GM12865 (cell line): ENCODE data around the gene PHKA2.

Experiments
- DNase-seq: peaks from one replicate; pipeline ENCODE4 v3.0.0; 2010; ENCODE audit warnings: low read depth
- H3K4me3 ChIP-seq: 2 replicates; pipeline ENCODE4 v1.5.1; 2011; ENCODE audit warnings: mild to moderate bottlenecking, low read depth, low read length, control low read depth
- CTCF ChIP-seq: IDR thresholded peaks from 2 replicates; pipeline ENCODE4 v1.5.1; 2011; ENCODE audit warnings: low read length, control low read depth, low read depth, inconsistent platforms; ENCODE audit not compliant: insufficient read depth; ENCODE audit errors: missing control alignments

The PHKA2 gene

DNA sequence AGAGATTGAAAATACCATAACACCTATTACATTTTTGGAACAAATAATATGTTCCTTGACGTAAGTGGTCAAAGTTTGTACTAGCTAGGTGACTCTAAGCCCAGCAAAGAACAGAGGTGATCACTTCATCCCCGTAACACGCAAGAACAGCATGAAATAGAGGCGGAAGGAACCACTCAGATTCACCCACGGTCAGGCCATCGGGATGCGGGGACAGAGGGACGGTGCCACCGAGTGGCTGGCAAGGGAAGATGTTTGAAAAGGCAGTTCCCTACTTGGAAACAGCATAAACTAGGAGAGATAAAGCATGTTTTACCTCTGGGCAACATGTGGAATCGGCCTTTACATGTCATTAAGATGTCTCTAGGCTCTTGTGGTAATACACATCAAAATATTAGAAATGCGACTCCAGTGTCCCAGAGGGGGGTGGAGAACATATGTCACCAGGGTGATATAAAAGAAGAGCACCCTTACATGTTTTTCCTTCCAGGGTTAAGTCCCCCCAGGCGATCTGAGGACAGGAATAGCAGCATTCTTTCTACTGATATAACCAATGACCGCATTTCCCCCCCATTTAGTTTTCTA lies 84.0 kb downstream of the PHKA2 start:
- TF ChIP-seq CTCF: peak; percentile 31
- no peak overlapping the region for H3K4me3 ChIP-seq
- DNase-seq: peak; percentile 21

DNA sequence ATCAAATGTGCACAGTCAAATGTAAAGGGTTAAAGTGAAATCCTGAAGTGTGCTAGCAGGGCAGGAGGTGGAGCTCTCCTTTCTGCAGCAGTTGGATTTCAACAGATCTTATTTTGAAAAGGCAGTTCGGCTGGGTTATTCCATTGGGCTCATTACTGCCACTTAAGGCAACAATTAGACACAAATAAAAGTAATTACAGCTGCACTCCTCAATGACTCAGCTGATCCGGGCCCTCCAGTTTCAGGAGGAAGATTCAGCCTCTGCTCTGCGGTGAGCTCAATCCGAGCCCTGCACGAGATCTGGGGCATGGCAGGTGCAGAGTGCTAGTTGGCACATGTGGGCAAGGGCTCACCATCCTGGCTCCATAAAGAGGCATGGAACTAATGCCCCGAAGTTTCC lies 85.4 kb downstream of the PHKA2 start:
- no peak overlapping the region for H3K4me3 ChIP-seq
- TF ChIP-seq CTCF: no peak
- DNase-seq: no peak

DNA sequence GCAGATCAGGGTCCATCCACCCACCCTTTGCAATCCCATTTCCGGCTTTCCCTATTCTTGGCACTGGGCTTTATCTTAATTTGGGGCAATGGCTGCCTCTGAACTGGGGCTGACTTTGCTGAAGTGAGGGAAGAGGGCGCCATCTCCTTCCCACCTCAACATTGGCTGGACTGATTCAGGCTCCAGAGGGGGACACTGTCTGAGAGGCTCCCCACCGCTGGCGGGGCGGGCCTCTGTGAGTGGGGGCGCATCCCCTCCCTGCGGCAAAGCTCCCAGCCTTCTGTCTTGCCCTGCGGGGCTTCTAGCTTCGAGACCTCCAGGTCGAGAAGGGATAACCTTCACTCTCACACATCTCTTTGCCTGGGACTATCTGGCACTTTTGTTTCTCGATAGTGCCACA lies 85.8 kb downstream of the PHKA2 start:
- no peak for DNase-seq
- H3K4me3 ChIP-seq: no peak overlapping the region
- TF ChIP-seq CTCF: no peak

DNA sequence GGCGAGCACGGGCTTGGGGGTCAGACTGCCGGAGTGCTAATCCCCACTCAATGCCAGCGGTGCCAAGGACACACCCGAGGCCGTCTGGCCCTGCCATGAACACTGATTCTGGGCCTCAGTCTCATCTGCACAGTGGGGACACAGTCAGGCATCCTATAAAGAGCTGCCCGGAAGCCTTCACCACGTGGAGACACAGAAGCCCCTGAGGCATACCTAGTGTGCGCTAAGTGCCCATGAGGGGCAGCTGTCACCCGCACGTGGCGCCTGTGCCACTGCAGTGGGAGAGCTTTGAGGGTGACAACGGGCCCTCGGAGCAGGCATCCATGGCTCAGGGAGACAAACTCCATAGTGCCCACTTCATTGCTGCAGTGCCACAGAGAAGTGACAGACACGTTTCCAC lies 86.3 kb downstream of the PHKA2 start:
- no peak for TF ChIP-seq CTCF
- H3K4me3 ChIP-seq: no peak overlapping the region
- no peak for DNase-seq

GRCh38 chrX:18896680-18897544 lies 87.0 kb downstream of the PHKA2 start:
- TF ChIP-seq CTCF: no peak
- H3K4me3 ChIP-seq: no peak overlapping the region

GRCh38 chrX:18895189-18895951 lies 88.5 kb downstream of the PHKA2 start:
- TF ChIP-seq CTCF: no peak
- no peak overlapping the region for H3K4me3 ChIP-seq
- DNase-seq: no peak

More at GRCh38 chrX:18896680-18897544, 87.0 kb downstream of the PHKA2 start:
- DNase-seq: no peak
